ENCODE data around the gene ERBIN.

ERBIN gene

DNA sequence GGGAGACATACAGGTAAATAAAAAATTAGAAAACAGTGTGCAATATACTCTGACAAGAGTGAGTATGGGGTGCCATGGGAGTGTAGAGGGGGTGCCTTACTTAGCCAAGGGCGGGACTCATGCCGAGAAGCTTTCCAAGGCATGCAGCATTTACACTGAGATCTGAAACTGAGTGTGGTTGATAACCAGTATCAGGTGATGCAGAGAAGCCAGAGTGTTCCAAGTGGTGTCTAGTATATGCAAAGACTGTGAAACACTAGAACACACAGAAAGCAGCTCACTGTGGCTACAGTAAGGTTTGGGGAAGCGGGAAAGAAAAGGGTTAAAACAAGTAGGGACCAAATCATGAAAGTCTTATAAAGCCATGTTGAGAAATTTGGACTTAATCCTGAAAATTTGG, 30.5 kb upstream of the ERBIN start:
- Histone ChIP-seq H3K79me2 (ENCODE audit: insufficient read depth, low read depth) (no peaks in the 10 kb centered on the region), H3K4me2 (peak overlapping the region; percentile 46; the same call in 1 of the 2 replicates), H2AFZ (ENCODE audit: low read depth) (no peak overlapping the region), H3K36me3 (ENCODE audit: insufficient read depth) (no peaks in the 10 kb centered on the region), H4K20me1 (ENCODE audit: insufficient read depth) (no peaks in the 10 kb centered on the region), H3K4me3 (IDR thresholded peaks at IDR 0.05; ENCODE audit: insufficient read depth, low read depth, low read length) (no peak overlapping the region), H3K27ac (peak overlapping the region; percentile 4; the same call in 1 of the 2 replicates), H3K9ac (no peak overlapping the region), H3K4me1 (ENCODE audit: low read depth, poor library complexity, severe bottlenecking) (peaks cover 20% of the 10 kb centered on the region), H3K27me3 (ENCODE audit: insufficient read depth, low read depth) (no peaks in the 10 kb centered on the region)
- TF ChIP-seq, protein P1, sequence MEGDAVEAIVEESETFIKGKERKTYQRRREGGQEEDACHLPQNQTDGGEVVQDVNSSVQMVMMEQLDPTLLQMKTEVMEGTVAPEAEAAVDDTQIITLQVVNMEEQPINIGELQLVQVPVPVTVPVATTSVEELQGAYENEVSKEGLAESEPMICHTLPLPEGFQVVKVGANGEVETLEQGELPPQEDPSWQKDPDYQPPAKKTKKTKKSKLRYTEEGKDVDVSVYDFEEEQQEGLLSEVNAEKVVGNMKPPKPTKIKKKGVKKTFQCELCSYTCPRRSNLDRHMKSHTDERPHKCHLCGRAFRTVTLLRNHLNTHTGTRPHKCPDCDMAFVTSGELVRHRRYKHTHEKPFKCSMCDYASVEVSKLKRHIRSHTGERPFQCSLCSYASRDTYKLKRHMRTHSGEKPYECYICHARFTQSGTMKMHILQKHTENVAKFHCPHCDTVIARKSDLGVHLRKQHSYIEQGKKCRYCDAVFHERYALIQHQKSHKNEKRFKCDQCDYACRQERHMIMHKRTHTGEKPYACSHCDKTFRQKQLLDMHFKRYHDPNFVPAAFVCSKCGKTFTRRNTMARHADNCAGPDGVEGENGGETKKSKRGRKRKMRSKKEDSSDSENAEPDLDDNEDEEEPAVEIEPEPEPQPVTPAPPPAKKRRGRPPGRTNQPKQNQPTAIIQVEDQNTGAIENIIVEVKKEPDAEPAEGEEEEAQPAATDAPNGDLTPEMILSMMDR (conservative IDR thresholded peaks at IDR 0.05; ENCODE audit: low read depth, low read length): no peak

DNA sequence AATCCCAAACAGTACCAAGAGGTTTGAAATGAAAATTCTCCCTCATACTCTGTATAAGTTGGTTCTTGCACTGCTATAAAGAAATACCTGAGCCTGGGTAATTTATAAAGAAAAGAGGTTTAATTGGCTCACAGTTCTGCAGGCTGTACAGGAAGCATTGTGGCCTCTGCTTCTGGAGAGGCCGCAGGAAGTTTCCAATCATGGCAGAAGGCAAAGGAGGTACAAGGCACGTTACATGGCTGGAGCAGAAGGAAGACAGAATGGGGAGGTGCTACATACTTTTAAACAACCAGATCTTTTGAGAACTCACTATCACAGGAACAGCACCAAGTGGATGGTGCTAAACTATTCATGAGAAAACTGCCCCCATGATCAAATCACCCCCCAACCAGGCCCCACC, 25.6 kb upstream of the ERBIN start:
- Histone ChIP-seq H3K27ac (no peak overlapping the region), H3K4me1 (ENCODE audit: low read depth, poor library complexity, severe bottlenecking) (peaks cover 19% of the 10 kb centered on the region), H3K36me3 (ENCODE audit: insufficient read depth) (no peaks in the 10 kb centered on the region), H2AFZ (ENCODE audit: low read depth) (no peak overlapping the region), H3K4me3 (IDR thresholded peaks at IDR 0.05; ENCODE audit: insufficient read depth, low read depth, low read length) (no peak overlapping the region), H3K79me2 (ENCODE audit: insufficient read depth, low read depth) (no peaks in the 10 kb centered on the region), H3K4me2 (no peak overlapping the region), H3K9ac (no peak overlapping the region), H3K27me3 (ENCODE audit: insufficient read depth, low read depth) (no peaks in the 10 kb centered on the region), H4K20me1 (ENCODE audit: insufficient read depth) (no peaks in the 10 kb centered on the region)
- TF ChIP-seq, protein P1 (conservative IDR thresholded peaks at IDR 0.05; ENCODE audit: low read depth, low read length): no peak

DNA sequence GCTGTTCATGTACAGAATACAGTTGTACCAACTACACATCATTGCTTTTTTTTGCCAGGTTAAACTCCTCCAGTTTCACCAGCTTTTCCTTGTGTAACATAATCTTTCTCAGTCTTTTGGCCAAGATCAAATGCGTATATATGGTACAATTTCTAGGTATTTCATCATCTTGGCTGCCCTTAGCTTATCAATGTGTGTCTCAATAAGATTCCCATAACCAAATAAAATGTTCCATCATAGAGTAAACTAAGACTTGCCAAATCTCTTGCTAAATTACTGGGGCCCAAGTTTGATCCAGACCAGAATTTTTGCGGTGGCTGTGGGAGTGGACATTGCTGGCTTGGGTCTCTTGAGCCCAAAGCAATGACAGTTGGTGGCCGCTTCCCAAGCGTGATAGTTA, 24.3 kb upstream of the ERBIN start:
- H3K27ac ChIP-seq: no peak overlapping the region
- no peak overlapping the region for H3K4me2 ChIP-seq
- H3K79me2 ChIP-seq (ENCODE audit: insufficient read depth, low read depth): no peaks in the 10 kb centered on the region
- H2AFZ ChIP-seq (ENCODE audit: low read depth): no peak overlapping the region
- H3K4me1 ChIP-seq (ENCODE audit: low read depth, poor library complexity, severe bottlenecking): peaks cover 5% of the 10 kb centered on the region
- no peak overlapping the region for H3K4me3 ChIP-seq (IDR thresholded peaks at IDR 0.05; ENCODE audit: insufficient read depth, low read depth, low read length)
- TF ChIP-seq, protein P1 (conservative IDR thresholded peaks at IDR 0.05; ENCODE audit: low read depth, low read length): no peak
- H3K27me3 ChIP-seq (ENCODE audit: insufficient read depth, low read depth): no peaks in the 10 kb centered on the region
- no peaks in the 10 kb centered on the region for H3K36me3 ChIP-seq (ENCODE audit: insufficient read depth)
- no peak overlapping the region for H3K9ac ChIP-seq
- H4K20me1 ChIP-seq (ENCODE audit: insufficient read depth): no peaks in the 10 kb centered on the region

DNA sequence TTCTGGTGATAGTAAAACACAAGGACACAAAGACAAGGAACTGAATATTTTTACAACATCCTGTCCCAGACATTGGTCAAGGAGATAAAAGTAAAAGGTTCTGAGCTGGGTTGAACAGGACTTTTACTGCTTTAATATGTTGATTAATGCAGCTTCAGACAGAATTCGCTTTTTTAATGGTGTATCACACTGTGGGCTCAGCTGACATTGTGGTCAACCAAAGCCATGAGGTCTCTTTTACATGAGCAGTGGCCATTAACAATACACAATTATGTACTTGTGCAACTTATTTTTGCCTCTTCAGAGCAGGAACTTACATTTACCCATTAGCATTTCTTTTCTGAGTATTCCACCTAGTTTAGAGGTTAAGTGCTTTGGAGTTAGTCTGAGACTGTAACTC, 22.8 kb upstream of the ERBIN start:
- Histone ChIP-seq H3K4me2 (no peak overlapping the region), H4K20me1 (ENCODE audit: insufficient read depth) (no peaks in the 10 kb centered on the region), H3K4me1 (ENCODE audit: low read depth, poor library complexity, severe bottlenecking) (peaks cover 4% of the 10 kb centered on the region)

More for the DNA sequence above, 22.8 kb upstream of the ERBIN start:
- no peak overlapping the region for H3K27ac ChIP-seq
- no peaks in the 10 kb centered on the region for H3K36me3 ChIP-seq (ENCODE audit: insufficient read depth)
- no peak overlapping the region for H3K4me3 ChIP-seq (IDR thresholded peaks at IDR 0.05; ENCODE audit: insufficient read depth, low read depth, low read length)
- H3K27me3 ChIP-seq (ENCODE audit: insufficient read depth, low read depth): no peaks in the 10 kb centered on the region
- TF ChIP-seq, protein P1 (conservative IDR thresholded peaks at IDR 0.05; ENCODE audit: low read depth, low read length): no peak
- no peak overlapping the region for H3K9ac ChIP-seq
- no peaks in the 10 kb centered on the region for H3K79me2 ChIP-seq (ENCODE audit: insufficient read depth, low read depth)
- no peak overlapping the region for H2AFZ ChIP-seq (ENCODE audit: low read depth)
